Measurements from ENCODE around the gene DEPDC7. TPM values are rescaled to one million over a fixed set of nuclear protein-coding genes. Genes with fewer than 3 reads are reported as not detected.

Gene DEPDC7
- total and polyA plus RNA-seq, 2 of the 8 experiments (the other 6 are each of a cell fraction or from before 2014, with no cell fraction given), result 3.1 to 7.6 TPM

DNA sequence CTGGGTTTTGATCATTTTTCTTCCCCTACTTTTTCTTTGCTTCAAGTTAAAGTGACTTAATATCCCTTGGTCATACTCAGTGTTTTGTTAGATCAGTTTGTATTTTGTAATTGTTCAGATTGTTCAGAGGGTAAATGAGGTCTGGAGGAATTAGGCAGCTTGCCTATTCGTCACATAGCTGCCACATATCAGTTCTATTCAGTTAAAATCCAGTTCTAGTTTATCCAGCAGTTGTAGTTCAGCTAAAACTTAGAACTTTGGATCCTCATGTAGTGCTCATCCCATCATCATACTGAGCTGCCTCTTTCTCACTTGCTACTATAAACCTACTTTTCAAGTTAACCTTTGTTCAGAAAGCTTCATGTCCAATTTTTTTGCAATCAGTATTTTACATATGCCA is 47.1 kb upstream of the DEPDC7 start:
- no peak overlapping the region for H3K4me3 ChIP-seq (ENCODE audit: extremely low read depth in 1 of 4, insufficient read depth in 2 of 4, low read depth in 3 of 4, low read length in 4 of 4)
- no peak overlapping the region for H3K23ac ChIP-seq (ENCODE audit: insufficient read length)
- no peaks in the 10 kb centered on the region for H3K4me1 ChIP-seq (replicated peaks in 1 of 4; ENCODE audit: control insufficient read depth in 3 of 4, insufficient read depth in 4 of 4, low read length in 3 of 4)
- 0 out of 4 replicates have a peak, but pooled peaks cover 0 to 3% of the 10 kb centered on the region in 2 experiments for H3K79me2 ChIP-seq (ENCODE audit: control insufficient read depth in 1 of 2, insufficient read depth in 2 of 2, low read length in 2 of 2)
- H3K79me1 ChIP-seq (ENCODE audit: low read depth, low read length), result no peaks in the 10 kb centered on the region
- H4K8ac ChIP-seq (ENCODE audit: extremely low read depth, insufficient read depth, low read length), result no peak overlapping the region
- peaks cover 23 to 96% (median 49%) of the 10 kb centered on the region in 4 experiments for H3K36me3 ChIP-seq (ENCODE audit: control insufficient read depth in 2 of 4, insufficient read depth in 4 of 4, low read length in 3 of 4)
- H2BK5ac ChIP-seq (ENCODE audit: low read depth, low read length), result no peak overlapping the region
- H4K20me1 ChIP-seq (replicated peaks in 1 of 2; ENCODE audit: control insufficient read depth in 1 of 2, insufficient read depth in 2 of 2, low read length in 2 of 2), result peaks cover 0 to 1% of the 10 kb centered on the region in 2 experiments
- ChIA-PET POLR2A (ENCODE audit: partially characterized antibody) (interaction anchor here (1.4 kb wide), 1 partner anchor 92 kb away, joined by 3 read pairs; no protein-coding TSS in a partner anchor), CTCF (ENCODE audit: partially characterized antibody) (interaction anchor here (0.6 to 2.0 kb wide), 5 partner anchors 9 to 189 kb away, joined by 3 to 8 read pairs (median 3); no protein-coding TSS in a partner anchor)
- no peak overlapping the region for H3K9ac ChIP-seq (replicated peaks in 1 of 4; ENCODE audit: extremely low read depth in 1 of 4, low read depth in 3 of 4, low read length in 3 of 4)
- H2BK15ac ChIP-seq (ENCODE audit: low read length), result no peak overlapping the region
- H2AFZ ChIP-seq (ENCODE audit: low read length), result no peak overlapping the region
- H2AK5ac ChIP-seq (ENCODE audit: low read depth, low read length), result no peak overlapping the region
- no peak overlapping the region for H4K5ac ChIP-seq (ENCODE audit: insufficient read length, low read depth, low read length)
- H3K4me2 ChIP-seq (ENCODE audit: insufficient read depth in 1 of 2, low read depth in 2 of 2, low read length in 2 of 2), result no peak overlapping the region
- no peak overlapping the region for H3K56ac ChIP-seq (replicated peaks; ENCODE audit: insufficient read length, low read depth, low read length)
- H3K23me2 ChIP-seq (ENCODE audit: low read depth, low read length), result no peaks in the 10 kb centered on the region
- H3K14ac ChIP-seq (ENCODE audit: insufficient read length), result no peak overlapping the region
- TF ChIP-seq NANOG (IDR thresholded peaks at IDR 0.05; ENCODE audit: insufficient read depth, low read depth, low read length, poor library complexity, severe bottlenecking) (no peak), TEAD4 (IDR thresholded peaks at IDR 0.05; ENCODE audit: low read depth, low read length) (no peak)
- H2BK120ac ChIP-seq (replicated peaks; ENCODE audit: low read depth, low read length), result no peak overlapping the region
- WGBS, 2 experiments (ENCODE audit: extremely low coverage in 1 of 2, insufficient coverage in 1 of 2, insufficient read length in 1 of 2, insufficient replicate concordance in 2 of 2, low coverage in 1 of 2, low lambda C conversion rate in 2 of 2, missing lambda C conversion rate in 1 of 2), result 83% methylated on average over 1 of the region's 1 CpG; no CpG with 5 or more reads in 1 of the 2 experiments
- no peak overlapping the region for H3K27ac ChIP-seq (ENCODE audit: low read depth, low read length)
- FAIRE-seq (no peak), DNase-seq (ENCODE audit: low read depth in 1 of 2, low spot score in 2 of 2) (no peak)
- H3K27me3 ChIP-seq (replicated peaks in 1 of 4; ENCODE audit: control insufficient read depth in 3 of 4, extremely low read depth in 1 of 4, insufficient read depth in 3 of 4, low read length in 3 of 4), result no peaks in the 10 kb centered on the region
- no peaks in the 10 kb centered on the region for H3K9me3 ChIP-seq (ENCODE audit: insufficient read depth in 2 of 2, low read depth in 1 of 2, low read length in 1 of 2)
- H2BK12ac ChIP-seq (ENCODE audit: low read depth, low read length), result no peak overlapping the region
- H4K91ac ChIP-seq (replicated peaks; ENCODE audit: insufficient read length, low read length), result no peak overlapping the region
- no peak overlapping the region for H3K18ac ChIP-seq (ENCODE audit: extremely low read depth, low read length)
- no peak overlapping the region for H2BK20ac ChIP-seq (ENCODE audit: low read length)
- H3K4ac ChIP-seq (replicated peaks; ENCODE audit: insufficient read length, low read depth, low read length), result no peak overlapping the region

All from H1 (cell line).